ENCODE data around the gene MOB3A.

DNA sequence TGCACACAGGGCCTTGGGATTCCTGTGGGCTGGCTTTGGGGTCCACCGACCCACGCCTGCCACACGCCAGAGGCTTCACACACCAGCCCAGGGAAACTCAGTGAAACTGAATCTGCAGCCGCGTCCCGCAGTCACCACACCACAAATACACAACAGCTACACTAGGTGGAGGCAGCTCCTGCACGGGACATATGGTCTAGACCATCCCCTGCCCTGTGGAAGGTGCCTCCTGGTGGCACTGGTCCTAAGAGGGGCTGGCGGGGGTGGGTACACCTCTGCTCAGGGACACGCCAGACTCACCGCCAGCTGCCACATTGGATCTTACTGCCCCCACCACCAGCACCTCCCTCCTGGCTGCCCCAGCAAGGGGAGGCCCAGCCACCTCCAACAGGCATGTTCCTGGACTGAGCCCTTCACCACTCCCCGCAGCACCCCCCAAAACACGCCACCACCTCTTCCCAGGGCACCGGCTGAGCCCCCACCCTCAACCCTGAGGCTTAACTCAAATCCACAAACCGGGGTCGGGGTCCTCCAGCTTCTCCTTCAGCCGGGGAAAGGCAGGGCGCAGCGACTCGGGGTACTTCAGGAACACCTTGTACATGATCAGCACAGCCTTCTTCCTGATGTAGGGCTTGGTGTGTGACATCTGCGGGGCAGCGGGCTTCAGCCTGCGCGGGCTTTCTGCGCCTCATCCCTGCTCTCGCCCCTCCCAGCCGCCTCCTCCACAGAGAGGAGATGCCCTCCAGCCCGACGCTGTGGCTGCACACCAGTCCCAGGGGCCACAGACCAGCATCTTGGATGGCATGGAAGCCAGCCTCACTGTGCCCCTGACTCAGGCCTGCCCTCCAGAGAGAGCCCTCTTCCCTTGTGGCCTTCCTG, 34.0 kb upstream of the MOB3A start:
- TF ChIP-seq POLR2AphosphoS5 (IDR thresholded peaks at IDR 0.05; ENCODE audit: low read depth, low read length) (no peak), TAF1 (IDR thresholded peaks at IDR 0.05; ENCODE audit: borderline replicate concordance, low read depth, low read length) (no peak)

Measured in GM12892 (cell line).